K562 (cell line): ENCODE results near the gene LASP1NB.

Experiments
- CXXC5 ChIP-seq: fragments of 250-450 bp; sonication (Bioruptor Pico); IDR thresholded peaks from 2 replicates; pipeline ENCODE4 v1.8.0; 2022; ENCODE audit warnings: inconsistent platforms, mild to moderate bottlenecking, moderate library complexity
- KDM1A ChIP-seq, 2 experiments: fragments of 450-650 bp; IDR thresholded peaks; 2 replicates each; pipeline ENCODE4 v1.6.1; 2016; ENCODE audit warnings: mild to moderate bottlenecking in 2 of 2
- MEF2D ChIP-seq: conservative IDR thresholded peaks from 2 replicates; pipeline ENCODE4 v1.6.1; 2016; ENCODE audit warnings: low read depth, missing genetic modification characterization, missing compliant biosample characterization
- NR2F6 ChIP-seq: fragments of 450-650 bp; formaldehyde crosslinking; IDR thresholded peaks from 2 replicates; pipeline ENCODE4 v1.4.0; 2020; ENCODE audit warnings: mild to moderate bottlenecking
- SMAD4 ChIP-seq: fragments of 250-450 bp; sonication (Bioruptor Pico); conservative IDR thresholded peaks from 2 replicates; pipeline ENCODE4 v1.8.0; 2021; ENCODE audit warnings: inconsistent platforms, mild to moderate bottlenecking, moderate library complexity
- TCF3 ChIP-seq: sonication (generic); formaldehyde crosslinking; IDR thresholded peaks from 2 replicates; pipeline ENCODE4 v1.4.0; 2020; ENCODE audit warnings: mild to moderate bottlenecking, missing genetic modification reagents
- TFAM ChIP-seq: fragments of 250-450 bp; sonication (Bioruptor Pico); conservative IDR thresholded peaks from 2 replicates; pipeline ENCODE4 v1.5.0; 2021; ENCODE audit warnings: mild to moderate bottlenecking, moderate library complexity
- TRIM28 ChIP-seq: fragments of 450-650 bp; IDR thresholded peaks from 2 replicates; pipeline ENCODE4 v1.6.1; 2017
- ZNF212 ChIP-seq: fragments of 450-650 bp; formaldehyde crosslinking; IDR thresholded peaks from 2 replicates; pipeline ENCODE4 v1.4.0; 2020; ENCODE audit warnings: mild to moderate bottlenecking
- ZNF583 ChIP-seq: fragments of 250-450 bp; sonication (Bioruptor Pico); IDR thresholded peaks from 2 replicates; pipeline ENCODE4 v1.4.0; 2020
- TF ChIP-seq, protein P1 (sequence below): fragments of 200-800 bp; sonication (Bioruptor generic); IDR thresholded peaks from 2 replicates; pipeline ENCODE4 v1.6.1; 2016; ENCODE audit warnings: missing genetic modification characterization, missing compliant biosample characterization
- TF ChIP-seq, protein P2 (sequence below): fragments of 250-450 bp; sonication (Bioruptor Pico); IDR thresholded peaks from 2 replicates; pipeline ENCODE4 v1.5.0; 2021; ENCODE audit warnings: mild to moderate bottlenecking, moderate library complexity
- TF ChIP-seq, protein P3 (sequence below): IDR thresholded peaks from 2 replicates; pipeline ENCODE4 v1.6.1; 2014; ENCODE audit warnings: antibody characterized with exemption
- TF ChIP-seq, protein P4 (sequence below): fragments of 250-450 bp; sonication (Bioruptor Pico); IDR thresholded peaks from 2 replicates; pipeline ENCODE4 v1.5.0; 2021
- TF ChIP-seq, protein P5 (sequence below), 2 experiments: IDR thresholded peaks; 2 replicates each; pipeline ENCODE4 v1.6.1; 2011; ENCODE audit warnings: borderline replicate concordance in 1 of 2, control low read depth in 1 of 2, low read depth in 1 of 2, low read length in 1 of 2, mild to moderate bottlenecking in 1 of 2, mixed read lengths in 1 of 2, moderate library complexity in 1 of 2; ENCODE audit not compliant: insufficient read depth in 1 of 2, insufficient read length in 1 of 2, poor library complexity in 1 of 2, severe bottlenecking in 1 of 2; ENCODE audit errors: extremely low read depth in 1 of 2
- TF ChIP-seq, protein P6 (sequence below): fragments of 250-450 bp; sonication (Bioruptor Pico); IDR thresholded peaks from 2 replicates; pipeline ENCODE4 v1.9.0; 2021; ENCODE audit warnings: mild to moderate bottlenecking

LASP1NB gene

DNA sequence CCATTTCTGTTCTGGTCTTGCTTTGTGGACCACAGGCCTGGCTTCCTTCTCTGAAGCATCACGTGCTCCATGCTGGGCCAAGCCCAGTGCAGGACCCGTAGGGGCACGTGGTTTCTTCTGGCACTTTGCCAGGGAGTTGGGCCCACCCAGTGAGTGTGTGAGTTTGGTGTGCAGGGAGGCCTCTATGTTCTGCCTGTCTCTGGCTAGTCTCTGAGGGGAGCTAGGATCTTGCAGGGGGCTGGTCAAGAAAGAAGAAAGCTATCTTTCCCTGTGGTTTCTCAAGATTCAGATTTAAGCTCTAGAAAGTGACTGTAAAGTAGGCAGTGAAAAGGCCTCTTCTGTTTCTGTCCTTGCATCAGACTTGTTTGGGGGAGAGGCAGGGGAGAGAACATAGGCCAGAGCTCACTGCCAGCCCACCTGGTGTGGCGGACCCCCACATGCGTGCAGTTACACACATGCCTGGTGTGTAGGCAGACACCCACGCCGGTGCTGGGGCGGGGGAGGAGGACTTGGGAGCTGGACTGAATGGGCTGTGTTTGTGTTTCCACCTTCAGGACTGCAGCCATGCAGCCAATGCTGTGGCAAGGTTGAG lies 43.7 kb upstream of the LASP1NB start (continued):
- TF ChIP-seq, protein P1, sequence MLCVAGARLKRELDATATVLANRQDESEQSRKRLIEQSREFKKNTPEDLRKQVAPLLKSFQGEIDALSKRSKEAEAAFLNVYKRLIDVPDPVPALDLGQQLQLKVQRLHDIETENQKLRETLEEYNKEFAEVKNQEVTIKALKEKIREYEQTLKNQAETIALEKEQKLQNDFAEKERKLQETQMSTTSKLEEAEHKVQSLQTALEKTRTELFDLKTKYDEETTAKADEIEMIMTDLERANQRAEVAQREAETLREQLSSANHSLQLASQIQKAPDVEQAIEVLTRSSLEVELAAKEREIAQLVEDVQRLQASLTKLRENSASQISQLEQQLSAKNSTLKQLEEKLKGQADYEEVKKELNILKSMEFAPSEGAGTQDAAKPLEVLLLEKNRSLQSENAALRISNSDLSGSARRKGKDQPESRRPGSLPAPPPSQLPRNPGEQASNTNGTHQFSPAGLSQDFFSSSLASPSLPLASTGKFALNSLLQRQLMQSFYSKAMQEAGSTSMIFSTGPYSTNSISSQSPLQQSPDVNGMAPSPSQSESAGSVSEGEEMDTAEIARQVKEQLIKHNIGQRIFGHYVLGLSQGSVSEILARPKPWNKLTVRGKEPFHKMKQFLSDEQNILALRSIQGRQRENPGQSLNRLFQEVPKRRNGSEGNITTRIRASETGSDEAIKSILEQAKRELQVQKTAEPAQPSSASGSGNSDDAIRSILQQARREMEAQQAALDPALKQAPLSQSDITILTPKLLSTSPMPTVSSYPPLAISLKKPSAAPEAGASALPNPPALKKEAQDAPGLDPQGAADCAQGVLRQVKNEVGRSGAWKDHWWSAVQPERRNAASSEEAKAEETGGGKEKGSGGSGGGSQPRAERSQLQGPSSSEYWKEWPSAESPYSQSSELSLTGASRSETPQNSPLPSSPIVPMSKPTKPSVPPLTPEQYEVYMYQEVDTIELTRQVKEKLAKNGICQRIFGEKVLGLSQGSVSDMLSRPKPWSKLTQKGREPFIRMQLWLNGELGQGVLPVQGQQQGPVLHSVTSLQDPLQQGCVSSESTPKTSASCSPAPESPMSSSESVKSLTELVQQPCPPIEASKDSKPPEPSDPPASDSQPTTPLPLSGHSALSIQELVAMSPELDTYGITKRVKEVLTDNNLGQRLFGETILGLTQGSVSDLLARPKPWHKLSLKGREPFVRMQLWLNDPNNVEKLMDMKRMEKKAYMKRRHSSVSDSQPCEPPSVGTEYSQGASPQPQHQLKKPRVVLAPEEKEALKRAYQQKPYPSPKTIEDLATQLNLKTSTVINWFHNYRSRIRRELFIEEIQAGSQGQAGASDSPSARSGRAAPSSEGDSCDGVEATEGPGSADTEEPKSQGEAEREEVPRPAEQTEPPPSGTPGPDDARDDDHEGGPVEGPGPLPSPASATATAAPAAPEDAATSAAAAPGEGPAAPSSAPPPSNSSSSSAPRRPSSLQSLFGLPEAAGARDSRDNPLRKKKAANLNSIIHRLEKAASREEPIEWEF (CRISPR knock-in tag) = no peak
- TF ChIP-seq, protein P2, sequence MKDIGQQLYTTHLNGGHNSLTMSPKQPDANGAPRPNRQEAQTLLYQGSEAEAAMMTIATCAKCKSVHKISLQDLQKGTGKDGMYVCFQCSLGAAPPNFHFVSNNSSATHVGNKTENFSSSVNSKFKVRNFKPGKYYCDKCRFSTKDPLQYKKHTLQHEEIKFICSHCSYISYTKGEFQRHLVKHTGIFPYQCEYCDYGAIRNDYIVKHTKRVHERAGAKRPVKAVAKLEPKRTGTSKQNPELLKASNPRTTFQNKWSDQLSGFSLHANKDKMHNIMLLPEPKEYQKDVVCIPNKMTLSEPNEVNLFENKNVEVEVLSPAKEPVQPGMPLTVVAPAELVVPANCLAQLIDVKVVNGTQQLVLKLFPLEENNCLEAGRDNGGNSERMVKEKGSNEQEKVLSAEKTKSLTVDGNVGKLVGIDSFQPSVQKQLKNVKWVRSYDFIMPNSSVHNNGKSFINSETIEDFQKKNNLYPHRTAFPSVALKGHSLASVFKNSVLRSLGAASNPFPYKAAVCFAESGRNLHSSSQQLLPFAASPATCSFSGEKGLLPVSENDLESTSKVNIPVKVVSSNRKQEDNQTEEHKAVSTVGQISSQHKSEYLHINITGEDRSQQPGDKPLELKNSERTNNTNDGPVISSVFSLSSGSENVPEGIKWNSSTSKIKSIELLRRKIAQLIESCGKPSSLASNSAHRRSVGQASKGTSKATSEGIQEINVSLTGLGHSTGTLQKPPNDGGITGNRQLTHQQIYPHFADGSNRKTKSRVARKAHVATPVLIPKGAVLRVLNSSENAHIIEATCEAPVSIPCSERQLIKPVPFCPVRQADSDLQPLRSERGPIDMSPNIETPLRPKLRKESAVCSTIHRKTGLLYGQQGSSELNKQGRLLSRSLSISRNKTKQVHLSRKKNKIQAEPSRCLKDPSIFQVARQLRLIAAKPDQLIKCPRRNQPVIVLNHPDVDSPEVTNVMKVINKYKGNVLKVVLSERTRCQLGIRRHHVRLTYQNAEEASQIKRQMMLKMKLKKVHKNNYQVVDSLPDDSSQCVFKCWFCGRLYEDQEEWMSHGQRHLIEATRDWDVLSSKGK (CRISPR knock-in tag) = no peak
- TF ChIP-seq, protein P3, sequence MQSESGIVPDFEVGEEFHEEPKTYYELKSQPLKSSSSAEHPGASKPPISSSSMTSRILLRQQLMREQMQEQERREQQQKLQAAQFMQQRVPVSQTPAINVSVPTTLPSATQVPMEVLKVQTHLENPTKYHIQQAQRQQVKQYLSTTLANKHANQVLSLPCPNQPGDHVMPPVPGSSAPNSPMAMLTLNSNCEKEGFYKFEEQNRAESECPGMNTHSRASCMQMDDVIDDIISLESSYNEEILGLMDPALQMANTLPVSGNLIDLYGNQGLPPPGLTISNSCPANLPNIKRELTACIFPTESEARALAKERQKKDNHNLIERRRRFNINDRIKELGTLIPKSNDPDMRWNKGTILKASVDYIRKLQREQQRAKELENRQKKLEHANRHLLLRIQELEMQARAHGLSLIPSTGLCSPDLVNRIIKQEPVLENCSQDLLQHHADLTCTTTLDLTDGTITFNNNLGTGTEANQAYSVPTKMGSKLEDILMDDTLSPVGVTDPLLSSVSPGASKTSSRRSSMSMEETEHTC = no peak
- TF ChIP-seq ZNF583 (CRISPR knock-in tag) (no peak), CXXC5 (CRISPR knock-in tag) (no peak), KDM1A (IDR thresholded peaks at IDR 0.05) (no peak), SMAD4 (CRISPR knock-in tag) (no peak), TRIM28 (no peak), MEF2D (tag) (no peak), TCF3 (no peak), TFAM (CRISPR knock-in tag) (no peak), NR2F6 (CRISPR knock-in tag) (no peak), ZNF212 (CRISPR knock-in tag) (no peak)
- TF ChIP-seq, protein P4, sequence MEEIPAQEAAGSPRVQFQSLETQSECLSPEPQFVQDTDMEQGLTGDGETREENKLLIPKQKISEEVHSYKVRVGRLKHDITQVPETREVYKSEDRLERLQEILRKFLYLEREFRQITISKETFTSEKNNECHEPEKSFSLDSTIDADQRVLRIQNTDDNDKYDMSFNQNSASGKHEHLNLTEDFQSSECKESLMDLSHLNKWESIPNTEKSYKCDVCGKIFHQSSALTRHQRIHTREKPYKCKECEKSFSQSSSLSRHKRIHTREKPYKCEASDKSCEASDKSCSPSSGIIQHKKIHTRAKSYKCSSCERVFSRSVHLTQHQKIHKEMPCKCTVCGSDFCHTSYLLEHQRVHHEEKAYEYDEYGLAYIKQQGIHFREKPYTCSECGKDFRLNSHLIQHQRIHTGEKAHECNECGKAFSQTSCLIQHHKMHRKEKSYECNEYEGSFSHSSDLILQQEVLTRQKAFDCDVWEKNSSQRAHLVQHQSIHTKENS (CRISPR knock-in tag) = no peak
- TF ChIP-seq, protein P5, sequence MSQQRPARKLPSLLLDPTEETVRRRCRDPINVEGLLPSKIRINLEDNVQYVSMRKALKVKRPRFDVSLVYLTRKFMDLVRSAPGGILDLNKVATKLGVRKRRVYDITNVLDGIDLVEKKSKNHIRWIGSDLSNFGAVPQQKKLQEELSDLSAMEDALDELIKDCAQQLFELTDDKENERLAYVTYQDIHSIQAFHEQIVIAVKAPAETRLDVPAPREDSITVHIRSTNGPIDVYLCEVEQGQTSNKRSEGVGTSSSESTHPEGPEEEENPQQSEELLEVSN (IDR thresholded peaks at IDR 0.05; ENCODE audit: borderline replicate concordance in 1 of 2, extremely low read depth in 1 of 2, insufficient read depth in 1 of 2, insufficient read length in 1 of 2, low read depth in 1 of 2, low read length in 1 of 2, poor library complexity in 1 of 2, severe bottlenecking in 1 of 2) = peak in 1 of 2 experiments; percentile 49
- TF ChIP-seq, protein P6, sequence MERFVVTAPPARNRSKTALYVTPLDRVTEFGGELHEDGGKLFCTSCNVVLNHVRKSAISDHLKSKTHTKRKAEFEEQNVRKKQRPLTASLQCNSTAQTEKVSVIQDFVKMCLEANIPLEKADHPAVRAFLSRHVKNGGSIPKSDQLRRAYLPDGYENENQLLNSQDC (CRISPR knock-in tag) = no peak
